Breast epithelium (tissue), 3 donors: Measurements from ENCODE around the gene FCRLA.

Experiments used
- CTCF ChIP-seq, 3 donors: fragments of 450-650 bp; IDR thresholded peaks; one replicate each; pipeline ENCODE4 v1.5.1; 2016 to 2017; ENCODE audit warnings: antibody characterized with exemption in 3 of 3, mild to moderate bottlenecking in 3 of 3, moderate library complexity in 3 of 3
- POLR2A ChIP-seq: fragments of 450-650 bp; IDR thresholded peaks from one replicate; pipeline ENCODE4 v1.6.1; 2016; ENCODE audit warnings: antibody characterized with exemption, mild to moderate bottlenecking, moderate library complexity

GRCh38 chr1:161709373-161709772 is 2.3 kb downstream of the FCRLA start:
- TF ChIP-seq POLR2A (no peak), CTCF (IDR thresholded peaks at IDR 0.05) (no peak)
